Measurements from ENCODE around the gene PAQR6.

GRCh38 chr1:156285437-156285836 lies 37.6 kb upstream of the PAQR6 start:
- TF ChIP-seq CTCF (conservative IDR thresholded peaks at IDR 0.05; ENCODE audit: low read depth, low read length): no peak
- TF ChIP-seq EZH2 (IDR thresholded peaks at IDR 0.05; ENCODE audit: borderline replicate concordance, low read depth, low read length, poor library complexity, severe bottlenecking): no peak

All from A673 (cell line).